ENCODE data around the gene CCSER1. TPM values are rescaled to one million over a fixed set of nuclear protein-coding genes. Genes with fewer than 3 reads are reported as not detected.
"Not testable (repeated sequence)": the region's sequence is repeated elsewhere in the genome, so short reads cannot be mapped to it uniquely, and the experiment has no call there.

CCSER1 gene
- total RNA-seq, 1 donor = 0.43 TPM

- no peak overlapping the region for H3K4me3 ChIP-seq (ENCODE audit: low read depth, low read length)
- no peak for DNase-seq (ENCODE audit: low read depth)
- TF ChIP-seq CTCF (IDR thresholded peaks at IDR 0.05; ENCODE audit: insufficient read depth, low read depth, low read length) = no peak
These were observed 698.7 kb downstream of the CCSER1 start for GRCh38 chr4:90825849-90826248.

GRCh38 chr4:90833706-90834105 is 706.5 kb downstream of the CCSER1 start:
- DNase-seq (ENCODE audit: low read depth) = no peak
- H3K4me3 ChIP-seq (ENCODE audit: low read depth, low read length) = no peak overlapping the region
- no peak for TF ChIP-seq CTCF (IDR thresholded peaks at IDR 0.05; ENCODE audit: insufficient read depth, low read depth, low read length)

GRCh38 chr4:90837241-90837640 is 710.0 kb downstream of the CCSER1 start:
- TF ChIP-seq CTCF (IDR thresholded peaks at IDR 0.05; ENCODE audit: insufficient read depth, low read depth, low read length) = no peak
- no peak for DNase-seq (ENCODE audit: low read depth)

GRCh38 chr4:90838859-90839258 is 711.7 kb downstream of the CCSER1 start:
- not testable (repeated sequence) for DNase-seq (ENCODE audit: low read depth); H3K4me3 ChIP-seq (ENCODE audit: low read depth, low read length)

More at GRCh38 chr4:90837241-90837640, 710.0 kb downstream of the CCSER1 start:
- no peak overlapping the region for H3K4me3 ChIP-seq (ENCODE audit: low read depth, low read length)

GRCh38 chr4:90840291-90840690 is 713.1 kb downstream of the CCSER1 start:
- no peak for DNase-seq (ENCODE audit: low read depth)
- no peak overlapping the region for H3K4me3 ChIP-seq (ENCODE audit: low read depth, low read length)
- TF ChIP-seq CTCF (IDR thresholded peaks at IDR 0.05; ENCODE audit: insufficient read depth, low read depth, low read length) = no peak

GRCh38 chr4:90840828-90841227 is 713.6 kb downstream of the CCSER1 start:
- H3K4me3 ChIP-seq (ENCODE audit: low read depth, low read length) = no peak overlapping the region
- no peak for DNase-seq (ENCODE audit: low read depth)
- TF ChIP-seq CTCF (IDR thresholded peaks at IDR 0.05; ENCODE audit: insufficient read depth, low read depth, low read length) = no peak

- no peak for TF ChIP-seq CTCF (IDR thresholded peaks at IDR 0.05; ENCODE audit: insufficient read depth, low read depth, low read length)
- no peak overlapping the region for H3K4me3 ChIP-seq (ENCODE audit: low read depth, low read length)
- DNase-seq (ENCODE audit: low read depth) = no peak
These were observed 714.5 kb downstream of the CCSER1 start for GRCh38 chr4:90841676-90842075.

Data from fibroblast of villous mesenchyme (primary cell).